Spinal cord (tissue), 10 donors: ENCODE results near the gene LAMA1. TPM values are rescaled to one million over a fixed set of nuclear protein-coding genes. Genes with fewer than 3 reads are reported as not detected.
A peak's percentile ranks its signal among the peaks of the same experiment; 100 is the strongest.
"Not testable (repeated sequence)": the region's sequence is repeated elsewhere in the genome, so short reads cannot be mapped to it uniquely, and the experiment has no call there.

Source experiments
- DNase-seq, 6 donors: peaks; one replicate each; pipeline versions ENCODE4 v3.0.0 to v3.0.0-alpha.2; 2013 to 2015; ENCODE audit warnings: low spot score in 6 of 6, low read depth in 4 of 6
- H3K27ac ChIP-seq: one replicate; pipeline ENCODE4 v1.5.1; 2013; ENCODE audit warnings: low read depth, low read length, control low read depth
- H3K27me3 ChIP-seq: one replicate; pipeline ENCODE4 v1.6.1; 2013; ENCODE audit warnings: low read length; ENCODE audit not compliant: control insufficient read depth, insufficient read depth
- H3K36me3 ChIP-seq: one replicate; pipeline ENCODE4 v1.6.1; 2013; ENCODE audit warnings: low read length; ENCODE audit not compliant: control insufficient read depth, insufficient read depth
- H3K4me1 ChIP-seq: one replicate; pipeline ENCODE4 v1.6.1; 2013; ENCODE audit warnings: low read length; ENCODE audit not compliant: control insufficient read depth, insufficient read depth
- H3K4me3 ChIP-seq: one replicate; pipeline ENCODE4 v1.5.1; 2013; ENCODE audit warnings: low read depth, low read length, control low read depth
- H3K9me3 ChIP-seq: one replicate; pipeline ENCODE4 v1.6.1; 2013; ENCODE audit warnings: low read length; ENCODE audit not compliant: control insufficient read depth, insufficient read depth
- WGBS: methylation state at CpG from one replicate; pipeline ENCODE4 v1.1.5; 2013; ENCODE audit warnings: missing lambda C conversion rate; ENCODE audit not compliant: insufficient coverage; 5-methylcytosine and 5-hydroxymethylcytosine counted together
- polyA plus RNA-seq, 2 donors: library from polyadenylated mRNA; unstranded; fragments of 120-200 nt; gene quantifications; one replicate each; pipeline ENCODE4 v1.2.1, GENCODE V29; 2013; ENCODE audit not compliant: insufficient read length in 2 of 2
- total RNA-seq, 2 donors: library from RNA; depleted of rRNA in 1 of 2; stranded (reverse); fragments of 120-200 nt in 1 of 2; fragments of >200 nt in 1 of 2; gene quantifications; one replicate each; pipeline versions ENCODE4 v1.2.3 to v1.2.4, GENCODE V29; 2013 to 2014
- donor health status: healthy.

Gene LAMA1
- total and polyA plus RNA-seq, 4 donors: 31.6 to 55.6 (median 46.7) TPM

DNA sequence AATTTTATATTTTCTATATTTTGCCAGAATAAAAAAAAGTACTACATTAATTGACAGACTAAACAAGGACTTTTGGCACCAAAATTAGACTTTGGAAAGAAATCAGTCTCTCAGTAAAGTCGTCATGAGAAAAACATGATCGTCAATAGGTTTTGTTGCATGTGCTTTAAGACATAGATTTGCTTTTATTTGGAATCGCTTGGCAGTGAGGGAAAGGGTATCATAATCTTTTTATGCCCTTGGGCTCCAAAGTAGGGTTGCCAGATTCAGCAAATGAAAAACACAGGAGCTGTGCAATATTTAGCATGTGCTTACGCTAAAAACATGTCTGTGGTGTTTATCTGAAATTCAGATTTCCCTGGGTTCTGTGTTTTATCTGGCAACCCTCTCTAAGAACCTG is 177.6 kb downstream of the LAMA1 start:
- H3K27ac ChIP-seq: no peak overlapping the region
- H3K4me1 ChIP-seq: no peaks in the 10 kb centered on the region
- DNase-seq: peak in 1 of 6 donors; percentile 64
- peaks cover 4% of the 10 kb centered on the region for H3K27me3 ChIP-seq
- no peak overlapping the region for H3K4me3 ChIP-seq
- H3K36me3 ChIP-seq: peaks cover 8% of the 10 kb centered on the region
- no peaks in the 10 kb centered on the region for H3K9me3 ChIP-seq
- 77% methylated on average over 3 of the region's 4 CpGs for WGBS

DNA sequence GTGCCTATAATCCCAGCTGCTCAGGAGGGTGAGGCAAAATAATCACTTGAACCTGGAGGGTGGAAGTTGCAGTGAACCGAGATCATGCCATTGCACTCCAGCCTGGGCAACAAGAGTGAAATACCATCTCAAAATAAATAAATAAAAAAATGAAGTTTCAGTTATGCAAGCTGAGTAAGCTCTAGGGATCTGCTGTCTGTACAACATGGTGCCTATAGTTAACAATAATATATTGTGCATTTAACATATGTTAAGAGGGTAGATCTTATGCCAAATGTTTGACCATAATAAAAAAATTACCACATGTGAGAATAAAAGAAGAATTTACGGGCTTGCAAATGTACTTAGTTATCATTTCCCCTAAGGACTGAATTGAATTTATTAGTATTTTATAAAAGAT is 179.2 kb downstream of the LAMA1 start:
- not testable (repeated sequence) for H3K4me1 ChIP-seq, DNase-seq, H3K27me3 ChIP-seq, H3K4me3 ChIP-seq, H3K9me3 ChIP-seq, H3K27ac ChIP-seq, H3K36me3 ChIP-seq
- WGBS: no CpG with 5 or more reads among the region's 2 CpGs

DNA sequence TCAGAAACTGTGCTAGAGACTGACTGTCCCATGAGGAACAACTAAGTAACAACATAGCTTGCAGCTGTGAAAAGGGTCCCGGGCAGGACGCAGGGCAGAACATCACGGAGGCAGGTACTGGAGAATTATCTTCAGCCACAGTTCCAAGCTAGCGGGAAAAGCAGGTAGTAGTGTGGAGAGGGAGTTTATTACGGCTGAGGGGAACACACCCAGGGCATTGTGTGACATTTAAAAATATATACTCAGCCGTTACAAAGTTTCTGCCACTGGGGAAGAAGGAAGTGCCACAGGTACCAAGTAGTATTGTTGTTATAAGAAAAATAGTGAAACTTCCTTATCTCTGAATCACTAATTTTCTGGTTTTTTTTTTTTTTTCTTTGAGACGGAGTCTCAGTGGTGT is 179.6 kb downstream of the LAMA1 start:
- Histone ChIP-seq H3K4me3 (no peak overlapping the region), H3K9me3 (no peaks in the 10 kb centered on the region), H3K36me3 (peaks cover 3% of the 10 kb centered on the region), H3K4me1 (no peaks in the 10 kb centered on the region), H3K27me3 (peaks cover 4% of the 10 kb centered on the region), H3K27ac (no peak overlapping the region)
- WGBS: no CpG with 5 or more reads among the region's 7 CpGs
- no peak for DNase-seq

DNA sequence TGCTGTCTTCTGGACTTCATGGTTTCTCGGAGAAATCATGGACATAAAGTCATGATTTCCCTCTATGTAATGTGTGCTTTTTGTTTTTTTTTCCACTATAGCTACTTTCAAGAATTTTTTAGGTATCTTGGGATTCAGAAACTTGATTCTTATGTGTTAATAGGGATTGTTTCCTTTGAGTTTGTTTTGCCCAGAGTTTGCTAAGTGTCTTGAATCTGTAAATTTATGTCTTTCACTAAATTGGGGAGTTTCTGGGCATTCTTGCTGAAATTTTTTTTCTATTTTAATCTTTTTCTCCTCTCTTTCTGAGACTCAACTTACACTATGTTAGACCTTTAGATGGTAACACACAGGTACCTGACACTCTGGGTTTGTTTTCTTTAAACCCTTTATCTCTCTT is 182.7 kb downstream of the LAMA1 start:
- DNase-seq: no peak
- no CpG with 5 or more reads among the region's 1 CpG for WGBS
- H3K9me3 ChIP-seq: no peaks in the 10 kb centered on the region

DNA sequence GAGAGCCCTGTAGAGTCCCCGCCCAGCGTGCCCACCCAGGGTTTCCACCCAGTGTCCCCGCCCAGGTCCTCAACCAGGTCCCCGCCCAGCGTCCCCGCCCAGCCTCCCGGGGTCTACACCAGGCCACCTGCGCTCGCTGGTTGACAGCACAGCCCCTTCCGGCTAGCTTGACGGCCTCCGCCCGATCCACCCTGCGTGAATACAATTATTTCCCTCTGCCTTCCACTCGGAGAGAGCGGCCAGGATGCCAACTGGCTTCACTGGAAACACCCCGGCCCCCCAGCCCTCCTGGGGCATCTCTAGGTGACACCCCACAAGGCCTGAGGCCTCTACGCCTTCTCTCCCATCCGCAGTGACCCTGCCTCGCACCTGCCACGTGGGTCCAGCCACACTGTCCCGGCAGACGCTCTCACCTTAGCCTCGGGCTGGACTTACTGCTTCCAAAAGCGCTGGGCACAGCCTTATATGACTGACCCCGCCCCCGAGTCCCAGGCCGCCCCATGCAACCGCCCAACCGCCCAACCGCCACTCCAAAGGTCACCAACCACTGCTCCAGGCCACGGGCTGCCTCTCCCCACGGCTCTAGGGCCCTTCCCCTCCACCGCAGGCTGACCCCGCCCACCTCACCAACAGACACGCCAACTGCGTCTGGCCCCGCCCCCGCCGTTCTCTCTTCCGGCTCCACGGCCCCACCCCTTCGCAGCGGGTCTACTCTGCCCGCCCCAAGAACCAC is 188.1 kb downstream of the LAMA1 start:
- Histone ChIP-seq H3K4me3 (no peak overlapping the region), H3K27me3 (no peaks in the 10 kb centered on the region), H3K4me1 (no peaks in the 10 kb centered on the region), H3K36me3 (no peaks in the 10 kb centered on the region), H3K9me3 (no peaks in the 10 kb centered on the region), H3K27ac (no peak overlapping the region)
- WGBS: 93% methylated on average over 43 of the region's 45 CpGs
- DNase-seq: no peak

More for the DNA sequence above, 182.7 kb downstream of the LAMA1 start:
- Histone ChIP-seq H3K36me3 (no peaks in the 10 kb centered on the region), H3K4me1 (no peaks in the 10 kb centered on the region), H3K27ac (no peak overlapping the region), H3K27me3 (no peaks in the 10 kb centered on the region), H3K4me3 (no peak overlapping the region)

DNA sequence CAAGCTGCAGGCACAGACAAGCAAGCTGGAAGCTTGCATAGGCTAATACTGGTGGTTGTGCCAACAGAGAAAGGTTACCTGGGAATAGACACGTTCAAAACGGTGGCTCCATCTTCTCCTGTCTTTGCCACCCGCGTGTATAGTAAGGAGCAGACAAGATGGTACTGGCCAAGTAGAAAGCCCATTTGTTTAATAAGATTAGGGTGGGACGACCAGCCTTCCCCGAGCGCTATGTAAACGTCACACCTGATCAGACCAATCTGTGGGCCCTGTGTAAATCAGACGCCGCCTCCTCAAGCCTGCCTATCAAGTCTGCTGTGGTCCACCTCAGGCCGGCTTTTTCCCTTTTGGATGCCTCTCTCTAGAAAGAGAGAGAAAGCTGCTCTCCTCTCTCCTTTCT is 189.2 kb downstream of the LAMA1 start:
- WGBS: 86% methylated on average over 7 of the region's 11 CpGs
- no peak for DNase-seq
- H3K9me3 ChIP-seq: no peaks in the 10 kb centered on the region
- H3K4me3 ChIP-seq: no peak overlapping the region
- H3K4me1 ChIP-seq: no peaks in the 10 kb centered on the region
- H3K27me3 ChIP-seq: no peaks in the 10 kb centered on the region
- H3K27ac ChIP-seq: no peak overlapping the region
- no peaks in the 10 kb centered on the region for H3K36me3 ChIP-seq

DNA sequence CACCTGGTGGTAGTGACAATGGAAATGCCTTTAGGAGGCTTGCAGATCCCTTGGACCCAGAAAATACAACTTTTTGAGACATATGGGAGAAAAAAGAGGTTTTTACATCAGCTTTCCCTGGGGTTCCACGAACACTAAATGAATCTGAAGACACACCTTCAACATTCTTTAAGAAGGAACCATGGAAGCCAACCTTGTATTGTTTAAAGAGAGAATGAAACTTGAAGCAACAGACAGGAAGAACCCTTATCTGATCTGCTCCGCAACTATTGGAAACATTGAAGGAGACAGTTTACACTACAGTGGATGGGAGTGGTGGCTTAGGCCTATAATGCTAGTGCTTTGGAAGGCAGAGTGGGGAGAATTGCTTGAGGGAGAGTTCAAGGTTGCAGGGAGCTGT is 190.4 kb downstream of the LAMA1 start:
- H3K4me1 ChIP-seq: no peaks in the 10 kb centered on the region
- WGBS: 100% methylated on average over 1 of the region's 2 CpGs
- H3K4me3 ChIP-seq: no peak overlapping the region
- no peaks in the 10 kb centered on the region for H3K36me3 ChIP-seq
- DNase-seq: no peak
- no peak overlapping the region for H3K27ac ChIP-seq
- no peaks in the 10 kb centered on the region for H3K27me3 ChIP-seq
- H3K9me3 ChIP-seq: no peaks in the 10 kb centered on the region

DNA sequence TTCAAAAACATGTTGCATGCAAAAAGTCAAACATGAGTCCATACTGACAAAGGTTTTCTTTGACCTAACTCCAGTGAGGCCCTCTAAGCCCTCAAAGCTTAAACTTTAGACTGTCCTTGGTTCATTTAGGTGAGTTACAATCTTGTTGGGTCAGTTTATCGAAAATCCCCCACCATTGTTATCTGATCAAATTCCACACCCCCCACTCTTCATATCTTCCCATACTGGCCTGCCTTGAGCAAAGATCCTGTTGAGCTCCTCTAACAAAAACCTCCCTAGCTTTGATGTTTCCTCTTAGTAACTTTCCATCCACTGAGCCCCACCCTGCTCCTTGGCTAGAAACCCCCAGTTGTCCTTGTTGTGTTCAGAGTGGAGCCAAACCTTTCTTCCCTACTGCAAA is 194.4 kb downstream of the LAMA1 start:
- no peaks in the 10 kb centered on the region for H3K27me3 ChIP-seq
- 100% methylated on average over 1 of the region's 1 CpG for WGBS
- H3K9me3 ChIP-seq: no peaks in the 10 kb centered on the region
- H3K4me1 ChIP-seq: no peaks in the 10 kb centered on the region
- H3K36me3 ChIP-seq: no peaks in the 10 kb centered on the region
- H3K4me3 ChIP-seq: no peak overlapping the region
- H3K27ac ChIP-seq: no peak overlapping the region
- DNase-seq: no peak

DNA sequence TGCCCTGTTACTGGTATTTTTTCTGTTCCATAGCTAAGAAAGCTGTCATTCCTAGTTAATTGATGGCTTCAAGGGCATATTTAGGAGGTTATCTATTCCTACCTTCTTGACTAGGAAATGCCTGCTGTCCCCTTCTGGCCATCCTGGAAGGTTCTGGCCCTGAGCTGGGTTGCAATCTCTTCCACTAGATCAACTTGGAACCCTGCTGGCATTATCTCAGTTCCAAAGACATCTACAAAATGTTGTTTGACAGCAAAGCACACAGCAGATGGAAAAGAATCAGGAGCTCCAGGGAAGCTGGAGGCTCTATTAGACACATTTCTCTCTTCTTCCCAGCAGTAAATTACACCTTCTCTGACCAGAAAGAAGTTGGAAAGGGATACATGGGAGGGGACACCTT is 196.0 kb downstream of the LAMA1 start:
- Histone ChIP-seq H3K4me3 (no peak overlapping the region), H3K9me3 (no peaks in the 10 kb centered on the region), H3K27ac (no peak overlapping the region), H3K36me3 (no peaks in the 10 kb centered on the region), H3K27me3 (no peaks in the 10 kb centered on the region), H3K4me1 (no peaks in the 10 kb centered on the region)
- DNase-seq: peak in 1 of 6 donors; percentile 16

DNA sequence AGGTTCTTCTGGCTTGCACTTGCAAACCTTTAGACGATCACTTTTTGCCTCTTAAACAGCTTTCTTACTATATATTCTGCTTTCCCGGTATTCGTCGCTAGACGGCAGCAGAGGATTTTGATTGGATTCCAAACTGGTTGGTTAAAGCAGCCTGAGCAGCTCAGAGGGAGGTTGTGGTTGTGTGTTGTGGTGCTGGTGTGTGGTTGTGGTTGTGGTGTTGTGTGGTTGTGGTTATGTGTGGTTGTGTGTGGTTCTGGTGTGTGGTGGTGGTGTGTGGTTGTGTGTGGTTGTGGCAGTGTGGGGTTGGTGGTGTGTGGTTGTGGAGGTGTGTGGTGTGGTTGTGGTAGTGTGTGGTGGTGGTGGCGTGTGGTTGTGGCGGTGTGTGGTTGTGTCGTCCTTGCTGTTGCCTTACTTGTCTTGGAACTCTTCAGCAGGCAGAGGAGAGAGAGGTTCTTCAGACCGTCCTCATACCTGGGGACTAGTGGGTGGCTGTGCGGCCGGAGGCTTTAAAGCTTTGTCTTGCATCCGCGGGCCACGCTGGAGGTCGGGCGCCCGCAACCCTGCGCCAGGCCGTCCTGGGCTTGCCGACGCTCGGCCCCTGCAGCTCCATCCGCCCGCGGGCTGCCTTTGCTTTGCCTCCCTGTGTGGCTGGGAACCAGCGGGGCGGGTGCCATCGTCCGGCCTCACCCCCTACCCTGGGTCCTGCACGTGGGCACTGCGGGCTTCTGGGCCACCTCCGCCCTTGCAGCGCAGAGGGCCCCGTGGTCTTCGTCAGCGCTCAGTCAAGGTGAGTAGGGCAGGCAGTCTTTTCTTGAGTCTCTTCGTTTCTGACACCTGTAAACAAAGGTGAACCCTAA is 197.3 kb downstream of the LAMA1 start:
- 91% methylated on average over 25 of the region's 37 CpGs for WGBS
- H3K27me3 ChIP-seq: no peaks in the 10 kb centered on the region
- no peaks in the 10 kb centered on the region for H3K36me3 ChIP-seq
- peak in 5 of 6 donors; percentile 26 to 89 (median 51) for DNase-seq
- no peaks in the 10 kb centered on the region for H3K4me1 ChIP-seq
- no peak overlapping the region for H3K27ac ChIP-seq
- H3K4me3 ChIP-seq: no peak overlapping the region
- H3K9me3 ChIP-seq: no peaks in the 10 kb centered on the region
